Measurements from ENCODE around the gene COX4I1. TPM values are rescaled to one million over a fixed set of nuclear protein-coding genes. Genes with fewer than 3 reads are reported as not detected.

The COX4I1 gene
- total and polyA plus RNA-seq, 7 donors = 627 to 1,800 (median 1,031) TPM

DNA sequence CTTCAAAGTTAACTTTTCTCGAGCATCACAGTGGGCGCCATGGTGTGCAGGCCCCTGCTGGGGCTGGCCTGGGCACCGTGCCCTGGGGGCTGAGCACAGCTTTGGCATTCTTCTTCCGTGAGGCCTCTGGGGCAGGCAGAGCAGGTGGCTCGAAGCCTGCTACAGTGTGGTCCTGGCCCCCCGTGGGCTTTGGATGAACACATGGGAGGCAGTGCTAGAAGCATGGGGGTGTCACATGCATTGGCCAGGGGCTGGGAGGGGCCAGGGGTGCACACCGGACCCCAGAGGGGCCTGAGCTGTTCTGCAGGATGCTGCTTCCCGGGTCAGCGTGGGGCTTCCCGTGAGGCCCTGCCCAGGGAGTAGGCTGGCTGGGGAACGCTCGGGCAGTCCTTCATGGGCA is 36.5 kb upstream of the COX4I1 start:
- no peak for DNase-seq
- Histone ChIP-seq H3K4me1 (no peaks in the 10 kb centered on the region), H3K27me3 (ENCODE audit: insufficient read depth in 3 of 3, low read length in 2 of 3) (peaks cover 0 to 11% (median 0%) of the 10 kb centered on the region in 3 donors), H3K4me3 (no peak overlapping the region), H3K27ac (no peak overlapping the region), H3K9me3 (no peaks in the 10 kb centered on the region), H3K36me3 (ENCODE audit: insufficient read depth in 1 of 2, low read depth in 1 of 2) (no peaks in the 10 kb centered on the region)
- 55 to 72% (median 63%) methylated on average over 10 to 12 of the region's 12 CpGs for WGBS, 3 donors
- intact Hi-C loops (cut with DNase I) = no loop called here
- TF ChIP-seq, protein P1, sequence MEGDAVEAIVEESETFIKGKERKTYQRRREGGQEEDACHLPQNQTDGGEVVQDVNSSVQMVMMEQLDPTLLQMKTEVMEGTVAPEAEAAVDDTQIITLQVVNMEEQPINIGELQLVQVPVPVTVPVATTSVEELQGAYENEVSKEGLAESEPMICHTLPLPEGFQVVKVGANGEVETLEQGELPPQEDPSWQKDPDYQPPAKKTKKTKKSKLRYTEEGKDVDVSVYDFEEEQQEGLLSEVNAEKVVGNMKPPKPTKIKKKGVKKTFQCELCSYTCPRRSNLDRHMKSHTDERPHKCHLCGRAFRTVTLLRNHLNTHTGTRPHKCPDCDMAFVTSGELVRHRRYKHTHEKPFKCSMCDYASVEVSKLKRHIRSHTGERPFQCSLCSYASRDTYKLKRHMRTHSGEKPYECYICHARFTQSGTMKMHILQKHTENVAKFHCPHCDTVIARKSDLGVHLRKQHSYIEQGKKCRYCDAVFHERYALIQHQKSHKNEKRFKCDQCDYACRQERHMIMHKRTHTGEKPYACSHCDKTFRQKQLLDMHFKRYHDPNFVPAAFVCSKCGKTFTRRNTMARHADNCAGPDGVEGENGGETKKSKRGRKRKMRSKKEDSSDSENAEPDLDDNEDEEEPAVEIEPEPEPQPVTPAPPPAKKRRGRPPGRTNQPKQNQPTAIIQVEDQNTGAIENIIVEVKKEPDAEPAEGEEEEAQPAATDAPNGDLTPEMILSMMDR (IDR thresholded peaks at IDR 0.05) = no peak
- no peak for ATAC-seq

DNA sequence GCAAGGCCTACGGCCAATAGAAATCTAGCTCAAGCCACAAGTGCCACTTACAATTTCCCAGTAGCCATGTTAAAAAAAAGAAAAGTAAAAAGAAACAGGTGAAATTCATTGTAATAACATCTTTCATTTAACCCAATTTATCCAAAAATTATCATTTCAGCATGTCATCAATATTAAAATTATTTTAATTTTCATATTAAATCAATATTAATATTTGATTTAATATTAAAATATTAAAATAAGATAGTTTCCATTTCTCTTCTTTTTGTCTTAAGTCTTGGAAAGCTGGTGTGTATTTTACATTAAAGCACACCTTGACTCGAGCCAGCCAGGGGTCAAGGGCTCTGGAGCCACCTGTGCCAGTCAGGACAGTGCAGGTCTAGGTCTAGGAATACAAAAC is 35.9 kb upstream of the COX4I1 start:
- H3K9me3 ChIP-seq = no peaks in the 10 kb centered on the region

DNA sequence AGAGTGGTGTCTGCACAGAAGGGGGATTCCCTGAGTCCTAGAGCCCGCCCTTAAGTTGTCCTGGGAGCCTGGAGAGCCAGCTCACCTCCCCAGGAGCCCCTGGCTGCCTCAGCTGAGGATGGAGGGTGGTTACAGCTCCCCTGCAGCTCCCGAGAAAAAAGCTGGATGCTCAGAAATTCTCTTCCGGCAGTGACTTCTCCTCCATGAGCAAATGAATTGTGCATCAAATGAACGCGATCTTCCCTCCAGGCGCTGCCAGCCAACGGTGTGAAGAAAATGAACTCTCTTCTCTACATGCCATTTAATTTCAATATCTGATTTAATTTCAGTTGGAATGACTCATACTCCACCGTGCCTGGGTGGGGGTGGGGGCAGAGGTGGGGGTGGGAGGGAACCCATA is 34.3 kb upstream of the COX4I1 start:
- WGBS, 3 donors = 49 to 54% (median 51%) methylated on average over 8 of the region's 8 CpGs
- H3K36me3 ChIP-seq (ENCODE audit: insufficient read depth in 1 of 2, low read depth in 1 of 2) = no peaks in the 10 kb centered on the region
- intact Hi-C loops (cut with DNase I) = no loop called here
- no peak overlapping the region for H3K27ac ChIP-seq
- no peak for ATAC-seq
- no peak overlapping the region for H3K4me3 ChIP-seq
- no peaks in the 10 kb centered on the region for H3K4me1 ChIP-seq
- H3K27me3 ChIP-seq (ENCODE audit: insufficient read depth in 3 of 3, low read length in 2 of 3) = peaks cover 0 to 6% (median 0%) of the 10 kb centered on the region in 3 donors
- DNase-seq = no peak
- no peaks in the 10 kb centered on the region for H3K9me3 ChIP-seq
- TF ChIP-seq, protein P1 (IDR thresholded peaks at IDR 0.05) = no peak

More for the DNA sequence above, 35.9 kb upstream of the COX4I1 start:
- Histone ChIP-seq H3K4me1 (no peaks in the 10 kb centered on the region), H3K27ac (no peak overlapping the region), H3K36me3 (ENCODE audit: insufficient read depth in 1 of 2, low read depth in 1 of 2) (no peaks in the 10 kb centered on the region), H3K4me3 (no peak overlapping the region), H3K27me3 (ENCODE audit: insufficient read depth in 3 of 3, low read length in 2 of 3) (peaks cover 0 to 11% (median 0%) of the 10 kb centered on the region in 3 donors)
- 86 to 92% (median 87%) methylated on average over 2 of the region's 2 CpGs for WGBS, 3 donors
- ATAC-seq (no peak), DNase-seq (no peak)
- TF ChIP-seq, protein P1 (IDR thresholded peaks at IDR 0.05) = no peak
- intact Hi-C loops (cut with DNase I) = no loop called here

DNA sequence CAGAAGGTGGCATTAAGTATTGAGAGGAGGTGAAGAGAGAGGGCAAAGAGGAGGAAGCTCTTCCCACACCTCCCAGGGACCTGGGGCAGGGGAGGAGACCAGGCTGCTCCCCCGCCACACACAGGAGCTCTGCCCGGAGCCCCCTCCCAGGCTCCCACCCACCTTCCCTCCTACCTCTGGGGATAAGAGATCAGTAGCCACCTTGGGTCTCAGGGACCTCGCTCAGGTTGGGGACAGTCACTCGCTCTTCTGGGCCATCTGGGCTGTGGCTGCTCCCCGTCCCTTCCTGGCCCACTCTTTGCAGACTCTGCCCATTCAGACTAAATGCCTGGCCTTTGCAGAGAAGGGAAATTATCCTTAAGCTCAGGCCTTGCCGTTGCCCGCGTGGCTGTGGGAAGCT is 33.7 kb upstream of the COX4I1 start:
- peaks cover 0 to under 1% (median 0%) of the 10 kb centered on the region in 3 donors for H3K27me3 ChIP-seq (ENCODE audit: insufficient read depth in 3 of 3, low read length in 2 of 3)
- DNase-seq (no peak), ATAC-seq (no peak)
- no peak overlapping the region for H3K4me3 ChIP-seq
- no peaks in the 10 kb centered on the region for H3K9me3 ChIP-seq
- no peaks in the 10 kb centered on the region for H3K4me1 ChIP-seq
- TF ChIP-seq, protein P1 (IDR thresholded peaks at IDR 0.05) = no peak
- intact Hi-C loops (cut with DNase I) = no loop called here
- peaks cover 0 to 2% of the 10 kb centered on the region in 2 donors for H3K36me3 ChIP-seq (ENCODE audit: insufficient read depth in 1 of 2, low read depth in 1 of 2)
- WGBS, 3 donors = 52 to 57% (median 53%) methylated on average over 8 of the region's 8 CpGs
- no peak overlapping the region for H3K27ac ChIP-seq

DNA sequence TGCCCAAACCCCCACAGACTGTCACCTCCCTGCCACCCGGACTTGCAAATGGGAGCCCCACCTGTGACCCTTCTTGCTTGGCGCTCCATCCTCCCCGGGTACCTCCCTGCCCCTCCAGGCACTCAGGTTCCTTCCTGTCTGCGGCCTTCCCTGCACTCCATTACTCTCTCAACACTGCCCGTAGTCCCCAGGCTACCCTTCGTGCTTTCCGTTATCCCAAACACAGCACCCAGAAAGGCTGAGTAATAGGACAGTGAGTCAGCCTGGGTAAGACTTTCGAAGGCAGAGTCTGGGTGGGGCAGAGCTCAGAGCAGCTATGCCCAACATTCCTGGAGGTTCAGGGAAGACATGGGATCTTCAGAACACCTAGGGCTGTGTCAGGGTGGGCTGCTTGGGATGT is 32.0 kb upstream of the COX4I1 start:
- no peaks in the 10 kb centered on the region for H3K27me3 ChIP-seq (ENCODE audit: insufficient read depth in 3 of 3, low read length in 2 of 3)
- 67 to 70% (median 68%) methylated on average over 8 of the region's 8 CpGs for WGBS, 3 donors

More for the DNA sequence above, 32.0 kb upstream of the COX4I1 start:
- no peak overlapping the region for H3K4me3 ChIP-seq
- TF ChIP-seq, protein P1 (IDR thresholded peaks at IDR 0.05) = no peak
- no peak overlapping the region for H3K27ac ChIP-seq
- H3K4me1 ChIP-seq = no peaks in the 10 kb centered on the region
- peaks cover 0 to 4% of the 10 kb centered on the region in 2 donors for H3K36me3 ChIP-seq (ENCODE audit: insufficient read depth in 1 of 2, low read depth in 1 of 2)
- DNase-seq (no peak), ATAC-seq (peak in 1 of 4 donors; percentile 46)
- H3K9me3 ChIP-seq = no peaks in the 10 kb centered on the region
- intact Hi-C loops (cut with DNase I) = no loop called here
